ENCODE measurements around the gene LRRC53.

The LRRC53 gene

GRCh38 chr1:74498901-74499300 is 13.5 kb downstream of the LRRC53 start:
- no peak for DNase-seq (ENCODE audit: low read depth, low spot score)

GRCh38 chr1:74496669-74497068 is 15.7 kb downstream of the LRRC53 start:
- no peak for DNase-seq (ENCODE audit: low read depth, low spot score)

DNA sequence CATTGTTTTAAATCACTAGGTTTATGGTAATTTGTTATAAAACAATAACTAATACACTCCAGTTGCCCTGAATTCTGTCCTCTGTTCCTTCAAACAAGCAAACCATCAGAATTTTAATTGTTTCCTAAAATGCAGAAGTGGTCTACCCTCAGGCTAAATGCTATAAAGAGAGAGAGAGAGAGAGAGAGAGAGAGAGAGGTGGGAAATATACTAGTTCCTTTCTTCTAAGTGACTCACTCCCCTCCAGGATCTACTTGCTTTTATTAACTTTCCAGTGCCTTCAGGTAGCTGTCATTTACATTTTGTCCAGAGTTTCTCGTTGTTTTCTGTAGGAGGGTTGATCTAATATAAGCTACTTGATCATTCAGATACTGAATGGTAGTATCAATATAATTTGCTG is 26.4 kb downstream of the LRRC53 start:
- DNase-seq (ENCODE audit: low read depth, low spot score) = no peak

- no peak for DNase-seq (ENCODE audit: low read depth, low spot score)
Observed at GRCh38 chr1:74485622-74486021, 26.8 kb downstream of the LRRC53 start.

- DNase-seq (ENCODE audit: low read depth, low spot score) = no peak
Observed at GRCh38 chr1:74481607-74482006, 30.8 kb downstream of the LRRC53 start.

GRCh38 chr1:74480068-74480467 is 32.3 kb downstream of the LRRC53 start:
- DNase-seq (ENCODE audit: low read depth, low spot score) = no peak

GRCh38 chr1:74478979-74479378 is 33.4 kb downstream of the LRRC53 start:
- no peak for DNase-seq (ENCODE audit: low read depth, low spot score)

DNA sequence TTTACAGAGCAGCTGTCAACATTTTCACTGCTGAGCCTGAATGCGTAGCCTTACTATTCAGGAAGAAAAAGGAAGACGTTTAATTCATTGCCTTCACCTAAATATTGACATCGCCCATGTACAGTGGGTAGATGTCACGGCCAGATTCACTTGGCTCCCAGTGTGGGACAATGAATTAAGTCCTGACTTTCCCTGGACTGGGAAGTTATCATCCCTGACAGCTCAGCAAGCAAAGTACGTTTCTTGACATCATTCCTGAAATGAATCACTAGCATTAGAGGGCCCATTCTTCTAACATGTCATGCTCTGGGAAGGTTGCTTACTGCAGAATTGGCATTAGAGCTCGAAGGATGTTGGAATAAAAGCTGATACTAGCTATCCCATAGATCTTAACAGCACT is 37.8 kb downstream of the LRRC53 start:
- DNase-seq (ENCODE audit: low read depth, low spot score) = no peak

DNA sequence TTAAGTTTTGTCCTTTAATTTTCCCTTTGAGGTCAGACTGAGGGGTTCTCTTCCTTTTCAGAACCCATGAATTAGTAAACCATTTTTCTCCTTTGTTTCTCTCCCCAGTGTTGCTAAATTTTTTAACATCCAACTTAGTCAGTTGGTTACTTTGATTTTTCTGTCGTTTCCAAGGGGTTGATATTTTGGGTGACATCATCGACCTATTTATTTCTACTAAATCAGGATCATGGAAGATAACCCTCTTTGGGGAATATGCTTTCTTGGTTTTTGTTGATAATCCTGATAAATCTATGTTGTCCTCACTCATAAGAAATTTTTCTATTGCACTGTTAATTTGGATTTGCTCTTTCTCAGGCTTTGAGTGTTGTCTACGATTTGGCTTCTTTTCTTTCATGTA is 40.9 kb downstream of the LRRC53 start:
- DNase-seq (ENCODE audit: low read depth, low spot score) = no peak

GRCh38 chr1:74470936-74471335 is 41.5 kb downstream of the LRRC53 start:
- DNase-seq (ENCODE audit: low read depth, low spot score) = no peak

DNA sequence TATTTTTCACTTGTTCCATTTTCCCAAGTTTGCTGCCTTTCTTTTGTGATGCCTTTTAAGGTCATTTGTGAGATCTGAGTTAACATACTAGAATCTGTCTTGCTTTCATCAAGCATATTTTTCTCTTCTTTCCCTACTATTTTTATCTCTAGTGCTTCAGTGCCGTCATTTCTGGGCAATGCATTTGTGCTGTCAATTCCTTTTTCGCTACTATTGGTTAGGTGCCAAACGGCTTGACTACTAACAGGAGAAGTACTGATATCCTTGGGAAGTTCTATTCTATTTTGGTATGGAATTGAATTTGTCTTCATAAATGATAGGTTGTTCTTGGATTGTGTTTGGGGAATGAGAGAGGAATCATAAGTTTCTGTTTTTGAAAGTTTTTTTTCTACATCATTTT is 42.2 kb downstream of the LRRC53 start:
- no peak for DNase-seq (ENCODE audit: low read depth, low spot score)

DNA sequence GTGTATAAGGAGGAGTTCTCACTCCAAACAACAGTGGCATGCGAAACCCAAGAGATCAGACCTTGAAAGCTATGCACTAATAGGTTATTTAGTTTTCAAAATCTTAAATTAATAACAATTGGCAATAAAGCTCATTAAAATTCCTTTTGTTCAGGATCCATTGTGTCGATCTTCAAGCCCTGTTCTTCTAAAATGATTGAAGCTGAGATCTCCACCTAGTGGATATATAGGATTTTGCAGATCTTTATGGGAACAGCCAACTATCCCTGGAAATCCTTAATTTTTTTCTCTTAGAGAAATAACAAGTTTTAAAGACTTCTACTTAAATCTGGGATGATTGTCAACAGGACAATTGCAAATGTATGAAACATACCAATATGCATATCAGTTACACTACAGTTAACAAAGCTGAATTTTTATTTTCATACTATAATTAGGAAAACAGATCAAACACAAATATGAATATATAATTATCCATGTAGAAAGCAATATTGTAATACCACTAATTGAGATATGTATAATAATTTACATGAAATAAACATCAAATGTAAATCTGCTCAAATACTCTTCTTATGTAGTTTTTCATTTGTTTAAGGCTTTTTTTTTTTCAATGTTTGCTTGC is 43.3 kb downstream of the LRRC53 start:
- peak; percentile 1 for DNase-seq (ENCODE audit: low read depth, low spot score)

- DNase-seq (ENCODE audit: low read depth, low spot score) = no peak
Observed at GRCh38 chr1:74467786-74468377, 44.5 kb downstream of the LRRC53 start.

DNA sequence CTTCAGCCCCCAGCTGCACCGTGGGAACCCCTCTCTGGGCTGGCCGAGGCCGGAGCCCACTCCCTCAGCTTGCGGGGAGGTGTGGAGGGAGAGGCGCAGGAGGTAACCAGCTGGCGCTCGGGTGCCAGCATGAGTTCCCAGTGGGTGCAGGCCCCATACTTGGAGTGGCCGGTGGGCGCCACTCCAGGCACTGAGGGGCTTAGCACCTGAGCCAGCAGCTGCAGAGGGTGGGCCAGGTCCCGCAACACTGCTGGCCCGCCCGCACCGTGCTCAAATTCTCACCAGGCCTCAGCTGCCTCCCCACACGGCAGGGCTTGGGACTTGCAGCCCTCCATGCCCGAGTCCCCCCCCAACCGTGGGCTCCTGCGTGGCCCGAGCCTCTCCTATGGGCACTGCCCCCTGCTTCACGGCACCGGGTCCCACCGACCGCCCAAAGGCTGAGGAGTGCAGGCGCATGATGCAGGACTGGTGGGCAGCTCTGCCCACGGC is 47.2 kb downstream of the LRRC53 start:
- DNase-seq (ENCODE audit: low read depth, low spot score) = no peak

GRCh38 chr1:74464037-74464436 is 48.4 kb downstream of the LRRC53 start:
- no peak for DNase-seq (ENCODE audit: low read depth, low spot score)

- no peak for DNase-seq (ENCODE audit: low read depth, low spot score)
Observed at GRCh38 chr1:74463333-74463988, 49.0 kb downstream of the LRRC53 start.

GRCh38 chr1:74457253-74457652 is 55.2 kb downstream of the LRRC53 start:
- no peak for DNase-seq (ENCODE audit: low read depth, low spot score)

DNA sequence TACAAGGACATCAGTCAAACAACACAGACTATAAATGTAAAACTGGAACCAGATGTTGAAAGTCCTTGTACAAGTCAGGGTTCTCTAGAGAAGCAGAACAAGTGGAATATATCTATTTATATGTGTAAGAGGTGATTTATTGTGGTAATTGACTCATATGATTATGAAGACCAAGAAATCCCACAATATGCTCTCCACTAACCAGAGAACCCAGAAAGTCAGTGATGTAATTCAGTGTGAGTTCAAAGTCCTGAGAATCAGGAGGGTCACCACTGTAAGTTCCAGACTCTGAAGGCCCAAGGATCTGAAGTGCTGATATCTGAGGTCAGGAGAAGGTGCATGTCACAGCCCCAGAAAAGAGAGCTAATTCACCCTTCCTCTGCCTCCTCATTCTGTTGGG is 57.0 kb downstream of the LRRC53 start:
- DNase-seq (ENCODE audit: low read depth, low spot score) = no peak

GRCh38 chr1:74453277-74453676 is 59.1 kb downstream of the LRRC53 start:
- DNase-seq (ENCODE audit: low read depth, low spot score) = no peak

- no peak for DNase-seq (ENCODE audit: low read depth, low spot score)
Observed at GRCh38 chr1:74452035-74452434, 60.4 kb downstream of the LRRC53 start.

DNA sequence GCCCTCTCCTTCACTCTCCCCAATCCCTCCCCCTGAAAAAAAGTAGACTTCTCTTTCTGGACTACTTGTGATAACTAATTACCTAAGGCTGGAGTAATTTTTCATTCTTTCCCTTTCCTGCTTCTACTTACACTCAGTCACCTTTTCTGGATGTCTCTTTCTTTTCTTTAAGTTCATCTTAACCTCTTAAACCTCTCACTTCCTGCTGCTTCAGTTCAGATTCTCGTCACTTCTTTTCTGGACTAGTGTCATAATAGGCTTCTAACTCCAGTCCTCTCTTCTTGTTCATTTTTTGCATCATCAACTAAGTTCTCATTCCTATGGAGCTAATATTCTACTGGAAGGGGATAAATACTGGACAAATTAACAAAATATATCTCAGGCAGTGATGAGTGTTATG is 75.4 kb downstream of the LRRC53 start:
- DNase-seq (ENCODE audit: low read depth, low spot score) = no peak

GRCh38 chr1:74436078-74436477 is 76.3 kb downstream of the LRRC53 start:
- DNase-seq (ENCODE audit: low read depth, low spot score) = no peak

DNA sequence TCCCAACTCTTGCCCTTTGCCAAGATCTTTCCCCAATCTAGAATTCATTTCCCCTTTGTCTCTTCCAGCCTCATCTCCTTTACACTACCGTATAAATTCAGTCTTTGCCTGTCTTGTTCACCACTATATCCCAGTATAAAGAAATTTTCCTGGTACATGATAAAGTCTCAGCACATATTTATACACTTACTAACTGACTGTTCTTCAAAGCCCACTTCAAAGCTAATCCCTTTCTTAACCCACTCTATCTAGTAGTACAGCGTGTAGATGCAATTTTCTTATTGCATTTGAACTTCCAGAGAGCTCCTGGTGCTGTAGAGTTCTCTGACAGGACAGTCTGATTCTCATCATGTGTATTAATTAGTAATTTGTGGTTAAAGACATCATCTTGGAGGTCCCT is 78.1 kb downstream of the LRRC53 start:
- no peak for DNase-seq (ENCODE audit: low read depth, low spot score)

All from smooth muscle cell of the brain vasculature (primary cell).